Measurements from ENCODE around the gene SPC25. TPM values are rescaled to one million over a fixed set of nuclear protein-coding genes. Genes with fewer than 3 reads are reported as not detected.
A peak's percentile ranks its signal among the peaks of the same experiment; 100 is the strongest.

Gene SPC25
- total and polyA plus RNA-seq, 9 of the 15 experiments (the other 6 are each of a cell fraction or from before 2014, with no cell fraction given), result 44.8 to 100 (median 75.0) TPM

DNA sequence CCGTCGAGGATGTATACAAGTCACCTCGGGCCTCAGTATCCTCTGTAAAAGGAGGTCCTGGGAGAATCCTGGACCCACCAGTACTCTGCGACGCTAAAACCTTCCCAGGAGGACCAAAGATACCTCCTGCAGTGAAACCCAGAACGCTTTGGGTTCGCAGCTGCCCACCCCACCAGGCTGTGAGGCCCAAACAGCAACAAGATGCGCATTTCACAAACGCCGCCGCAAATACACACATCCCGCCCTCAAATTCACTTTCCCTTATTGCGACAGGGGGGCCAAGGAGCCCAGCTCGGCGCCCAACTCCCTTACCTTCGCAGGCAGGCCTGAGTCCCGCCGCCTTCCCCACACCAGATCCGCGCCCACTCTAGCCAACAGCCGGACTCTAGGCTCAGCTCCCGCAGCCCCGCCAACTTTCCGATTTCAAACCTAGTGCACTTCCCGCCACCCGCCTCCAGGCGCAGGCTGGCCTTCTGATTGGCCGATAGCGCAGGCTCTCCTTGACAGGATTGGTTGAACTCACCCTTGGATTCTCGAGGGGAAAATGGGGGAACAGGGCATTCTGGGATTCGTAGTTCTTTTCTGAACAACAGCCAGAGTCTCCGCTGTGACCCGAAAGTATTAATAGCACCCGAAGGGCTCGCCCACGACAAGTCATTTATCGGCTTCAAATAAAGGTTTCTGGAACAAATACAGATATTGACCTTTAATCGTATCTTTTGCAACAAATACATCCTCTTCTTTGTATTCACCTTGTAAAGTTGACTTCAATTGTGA lies at the start of gene SPC25 (continued):
- TF ChIP-seq, protein P1, sequence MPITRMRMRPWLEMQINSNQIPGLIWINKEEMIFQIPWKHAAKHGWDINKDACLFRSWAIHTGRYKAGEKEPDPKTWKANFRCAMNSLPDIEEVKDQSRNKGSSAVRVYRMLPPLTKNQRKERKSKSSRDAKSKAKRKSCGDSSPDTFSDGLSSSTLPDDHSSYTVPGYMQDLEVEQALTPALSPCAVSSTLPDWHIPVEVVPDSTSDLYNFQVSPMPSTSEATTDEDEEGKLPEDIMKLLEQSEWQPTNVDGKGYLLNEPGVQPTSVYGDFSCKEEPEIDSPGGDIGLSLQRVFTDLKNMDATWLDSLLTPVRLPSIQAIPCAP (CRISPR knock-in tag; IDR thresholded peaks at IDR 0.05; ENCODE audit: borderline replicate concordance), result no peak
- TF ChIP-seq CREBBP (IDR thresholded peaks at IDR 0.05; ENCODE audit: low read depth, low read length), result no peak
- TF ChIP-seq, protein P2, sequence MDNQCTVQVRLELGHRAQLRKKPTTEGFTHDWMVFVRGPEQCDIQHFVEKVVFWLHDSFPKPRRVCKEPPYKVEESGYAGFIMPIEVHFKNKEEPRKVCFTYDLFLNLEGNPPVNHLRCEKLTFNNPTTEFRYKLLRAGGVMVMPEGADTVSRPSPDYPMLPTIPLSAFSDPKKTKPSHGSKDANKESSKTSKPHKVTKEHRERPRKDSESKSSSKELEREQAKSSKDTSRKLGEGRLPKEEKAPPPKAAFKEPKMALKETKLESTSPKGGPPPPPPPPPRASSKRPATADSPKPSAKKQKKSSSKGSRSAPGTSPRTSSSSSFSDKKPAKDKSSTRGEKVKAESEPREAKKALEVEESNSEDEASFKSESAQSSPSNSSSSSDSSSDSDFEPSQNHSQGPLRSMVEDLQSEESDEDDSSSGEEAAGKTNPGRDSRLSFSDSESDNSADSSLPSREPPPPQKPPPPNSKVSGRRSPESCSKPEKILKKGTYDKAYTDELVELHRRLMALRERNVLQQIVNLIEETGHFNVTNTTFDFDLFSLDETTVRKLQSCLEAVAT (IDR thresholded peaks at IDR 0.05), result peak in 1 of 2 experiments; percentile 92; a peak in 3 of 4 replicates
- TF ChIP-seq, protein P3, sequence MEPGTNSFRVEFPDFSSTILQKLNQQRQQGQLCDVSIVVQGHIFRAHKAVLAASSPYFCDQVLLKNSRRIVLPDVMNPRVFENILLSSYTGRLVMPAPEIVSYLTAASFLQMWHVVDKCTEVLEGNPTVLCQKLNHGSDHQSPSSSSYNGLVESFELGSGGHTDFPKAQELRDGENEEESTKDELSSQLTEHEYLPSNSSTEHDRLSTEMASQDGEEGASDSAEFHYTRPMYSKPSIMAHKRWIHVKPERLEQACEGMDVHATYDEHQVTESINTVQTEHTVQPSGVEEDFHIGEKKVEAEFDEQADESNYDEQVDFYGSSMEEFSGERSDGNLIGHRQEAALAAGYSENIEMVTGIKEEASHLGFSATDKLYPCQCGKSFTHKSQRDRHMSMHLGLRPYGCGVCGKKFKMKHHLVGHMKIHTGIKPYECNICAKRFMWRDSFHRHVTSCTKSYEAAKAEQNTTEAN (CRISPR knock-in tag; IDR thresholded peaks at IDR 0.05), result no peak
- peak; percentile 91 for TF ChIP-seq POLR2AphosphoS5 (IDR thresholded peaks at IDR 0.05; ENCODE audit: control insufficient read depth, insufficient read depth, low read depth, low read length)
- TF ChIP-seq, protein P4, sequence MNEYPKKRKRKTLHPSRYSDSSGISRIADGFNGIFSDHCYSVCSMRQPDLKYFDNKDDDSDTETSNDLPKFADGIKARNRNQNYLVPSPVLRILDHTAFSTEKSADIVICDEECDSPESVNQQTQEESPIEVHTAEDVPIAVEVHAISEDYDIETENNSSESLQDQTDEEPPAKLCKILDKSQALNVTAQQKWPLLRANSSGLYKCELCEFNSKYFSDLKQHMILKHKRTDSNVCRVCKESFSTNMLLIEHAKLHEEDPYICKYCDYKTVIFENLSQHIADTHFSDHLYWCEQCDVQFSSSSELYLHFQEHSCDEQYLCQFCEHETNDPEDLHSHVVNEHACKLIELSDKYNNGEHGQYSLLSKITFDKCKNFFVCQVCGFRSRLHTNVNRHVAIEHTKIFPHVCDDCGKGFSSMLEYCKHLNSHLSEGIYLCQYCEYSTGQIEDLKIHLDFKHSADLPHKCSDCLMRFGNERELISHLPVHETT (CRISPR knock-in tag; conservative IDR thresholded peaks at IDR 0.05 in 1 of 2, IDR thresholded peaks at IDR 0.05 in 1 of 2), result no peak
- no peak for TF ChIP-seq SREBF1 (IDR thresholded peaks at IDR 0.05; ENCODE audit: borderline replicate concordance, low read depth, low read length)
- no peak for TF ChIP-seq GATA2 (CRISPR knock-in tag; IDR thresholded peaks at IDR 0.05)
- TF ChIP-seq ZC3H4 (CRISPR knock-in tag; IDR thresholded peaks at IDR 0.05; ENCODE audit: borderline replicate concordance), result no peak
- no peak for TF ChIP-seq MECOM (CRISPR knock-in tag; IDR thresholded peaks at IDR 0.05)
- no peak for TF ChIP-seq ZZZ3 (IDR thresholded peaks at IDR 0.05)
- TF ChIP-seq, protein P5, sequence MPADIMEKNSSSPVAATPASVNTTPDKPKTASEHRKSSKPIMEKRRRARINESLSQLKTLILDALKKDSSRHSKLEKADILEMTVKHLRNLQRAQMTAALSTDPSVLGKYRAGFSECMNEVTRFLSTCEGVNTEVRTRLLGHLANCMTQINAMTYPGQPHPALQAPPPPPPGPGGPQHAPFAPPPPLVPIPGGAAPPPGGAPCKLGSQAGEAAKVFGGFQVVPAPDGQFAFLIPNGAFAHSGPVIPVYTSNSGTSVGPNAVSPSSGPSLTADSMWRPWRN (IDR thresholded peaks at IDR 0.05; ENCODE audit: low read depth), result no peak
- TF ChIP-seq PTTG1 (tag; IDR thresholded peaks at IDR 0.05; ENCODE audit: low read depth), result no peak
- TF ChIP-seq CEBPG (CRISPR knock-in tag; IDR thresholded peaks at IDR 0.05), result peak; percentile 40; the same call in 1 of the 2 replicates
- peak in 1 of 2 experiments; percentile 46; a peak in 1 of 4 replicates for TF ChIP-seq CEBPG (tag; conservative IDR thresholded peaks at IDR 0.05 in 1 of 2, IDR thresholded peaks at IDR 0.05 in 1 of 2)
- TF ChIP-seq, protein P6, sequence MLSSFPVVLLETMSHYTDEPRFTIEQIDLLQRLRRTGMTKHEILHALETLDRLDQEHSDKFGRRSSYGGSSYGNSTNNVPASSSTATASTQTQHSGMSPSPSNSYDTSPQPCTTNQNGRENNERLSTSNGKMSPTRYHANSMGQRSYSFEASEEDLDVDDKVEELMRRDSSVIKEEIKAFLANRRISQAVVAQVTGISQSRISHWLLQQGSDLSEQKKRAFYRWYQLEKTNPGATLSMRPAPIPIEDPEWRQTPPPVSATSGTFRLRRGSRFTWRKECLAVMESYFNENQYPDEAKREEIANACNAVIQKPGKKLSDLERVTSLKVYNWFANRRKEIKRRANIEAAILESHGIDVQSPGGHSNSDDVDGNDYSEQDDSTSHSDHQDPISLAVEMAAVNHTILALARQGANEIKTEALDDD (IDR thresholded peaks at IDR 0.05), result no peak
- no peak for TF ChIP-seq STAG1 (CRISPR knock-in tag; IDR thresholded peaks at IDR 0.05; ENCODE audit: borderline replicate concordance)
- no peak for TF ChIP-seq ZNF263 (CRISPR knock-in tag; IDR thresholded peaks at IDR 0.05; ENCODE audit: borderline replicate concordance)
- TF ChIP-seq EP300 (IDR thresholded peaks at IDR 0.05; ENCODE audit: low read length), result no peak

Measured in K562 (cell line).